HepG2 (cell line): ENCODE data around the gene TM4SF20. TPM values are rescaled to one million over a fixed set of nuclear protein-coding genes. Genes with fewer than 3 reads are reported as not detected.
A peak's percentile ranks its signal among the peaks of the same experiment; 100 is the strongest.

Experiments used
- AHDC1 ChIP-seq: sonication (generic); formaldehyde crosslinking; IDR thresholded peaks from 2 replicates; pipeline ENCODE4 v1.5.1; 2020; ENCODE audit warnings: mild to moderate bottlenecking, missing genetic modification reagents, borderline replicate concordance
- CENPX ChIP-seq: sonication (generic); formaldehyde crosslinking; IDR thresholded peaks from 2 replicates; pipeline ENCODE4 v1.9.0; 2021; ENCODE audit warnings: mild to moderate bottlenecking, missing genetic modification reagents, moderate library complexity
- FOXK2 ChIP-seq: fragments of 450-650 bp; IDR thresholded peaks from 2 replicates; pipeline ENCODE4 v1.6.1; 2016
- FOXO4 ChIP-seq: sonication (generic); formaldehyde crosslinking; conservative IDR thresholded peaks from 2 replicates; pipeline ENCODE4 v1.8.1; 2023; ENCODE audit warnings: missing genetic modification reagents
- GZF1 ChIP-seq: sonication (generic); formaldehyde crosslinking; IDR thresholded peaks from 2 replicates; pipeline ENCODE4 v1.5.1; 2020; ENCODE audit warnings: mild to moderate bottlenecking, missing genetic modification reagents
- HOXA3 ChIP-seq: sonication (generic); formaldehyde crosslinking; IDR thresholded peaks from 2 replicates; pipeline ENCODE4 v1.5.0; 2020; ENCODE audit warnings: missing genetic modification reagents
- KDM6A ChIP-seq: IDR thresholded peaks from 2 replicates; pipeline ENCODE4 v1.6.1; 2016; ENCODE audit warnings: low read depth
- MEIS2 ChIP-seq: sonication (generic); formaldehyde crosslinking; IDR thresholded peaks from 2 replicates; pipeline ENCODE4 v1.9.0; 2021; ENCODE audit warnings: mild to moderate bottlenecking, missing genetic modification reagents
- MLX ChIP-seq: IDR thresholded peaks from 2 replicates; pipeline ENCODE4 v1.6.1; 2016
- MYNN ChIP-seq: sonication (generic); formaldehyde crosslinking; IDR thresholded peaks from 2 replicates; pipeline ENCODE4 v1.4.0; 2020; ENCODE audit warnings: mild to moderate bottlenecking, low read depth, missing genetic modification reagents
- RELA ChIP-seq: sonication (generic); formaldehyde crosslinking; IDR thresholded peaks from 2 replicates; pipeline ENCODE4 v1.4.0; 2020; ENCODE audit warnings: missing genetic modification reagents
- REXO4 ChIP-seq: sonication (generic); formaldehyde crosslinking; IDR thresholded peaks from 2 replicates; pipeline ENCODE4 v1.8.0; 2022; ENCODE audit warnings: missing genetic modification reagents, mild to moderate bottlenecking, borderline replicate concordance
- SMAD1 ChIP-seq: sonication (generic); formaldehyde crosslinking; IDR thresholded peaks from 2 replicates; pipeline ENCODE4 v1.4.0; 2020; ENCODE audit warnings: missing genetic modification reagents, low read depth, mild to moderate bottlenecking, borderline replicate concordance
- SP1 ChIP-seq, 2 experiments: fragments of 450-650 bp in 1 of 2; sonication (generic) in 1 of 2; formaldehyde crosslinking in 1 of 2; IDR thresholded peaks; 2 replicates each; pipeline versions ENCODE4 v1.4.0 to v1.6.1; 2016 to 2020; ENCODE audit warnings: missing genetic modification reagents in 1 of 2
- WIZ ChIP-seq: sonication (generic); formaldehyde crosslinking; IDR thresholded peaks from 2 replicates; pipeline ENCODE4 v1.5.1; 2020; ENCODE audit warnings: mild to moderate bottlenecking, missing genetic modification reagents
- ZBTB38 ChIP-seq: sonication (generic); formaldehyde crosslinking; IDR thresholded peaks from 2 replicates; pipeline ENCODE4 v1.5.1; 2020; ENCODE audit warnings: mild to moderate bottlenecking, missing genetic modification reagents
- ZGPAT ChIP-seq: IDR thresholded peaks from 2 replicates; pipeline ENCODE4 v1.6.1; 2016; ENCODE audit warnings: mild to moderate bottlenecking
- ZNF10 ChIP-seq: sonication (generic); formaldehyde crosslinking; IDR thresholded peaks from 2 replicates; pipeline ENCODE4 v1.4.0; 2020; ENCODE audit warnings: mild to moderate bottlenecking, low read depth, missing genetic modification reagents, borderline replicate concordance
- ZNF274 ChIP-seq: sonication (generic); formaldehyde crosslinking; IDR thresholded peaks from 2 replicates; pipeline ENCODE4 v1.5.1; 2020; ENCODE audit warnings: mild to moderate bottlenecking, missing genetic modification reagents
- ZNF678 ChIP-seq: sonication (generic); formaldehyde crosslinking; IDR thresholded peaks from 2 replicates; pipeline ENCODE4 v1.4.0; 2020; ENCODE audit warnings: mild to moderate bottlenecking, missing genetic modification reagents
- ZNF703 ChIP-seq: sonication (generic); formaldehyde crosslinking; IDR thresholded peaks from 2 replicates; pipeline ENCODE4 v1.5.1; 2020; ENCODE audit warnings: missing genetic modification reagents, mild to moderate bottlenecking, moderate library complexity, borderline replicate concordance
- ZNF792 ChIP-seq: IDR thresholded peaks from 2 replicates; pipeline ENCODE4 v1.6.1; 2016
- polyA plus RNA-seq, 8 experiments: library from polyadenylated mRNA; depleted of rRNA in 3 of 8; stranded (reverse) in 7 of 8; unstranded in 1 of 8; fragments of >200 nt; fragmentation: Illumina TruSeq in 4 of 8; extraction: Trizol in 4 of 8; gene quantifications; 2 replicates each; pipeline versions ENCODE4 v1.2.1 to v1.2.3, GENCODE V29; 2011 to 2016; ENCODE audit warnings: low read depth in 4 of 8, missing spikeins in 1 of 8, mixed read lengths in 1 of 8; ENCODE audit not compliant: insufficient read depth in 1 of 8
- total RNA-seq, 5 experiments: library from RNA; depleted of rRNA; stranded (reverse); fragments of >200 nt; fragmentation: Illumina TruSeq; extraction: Trizol; gene quantifications; 2 replicates each; pipeline ENCODE4 v1.2.3, GENCODE V29; 2016; ENCODE audit warnings: low read depth in 1 of 5

Gene TM4SF20
- total and polyA plus RNA-seq, 2 of the 13 experiments (the other 11 are each of a cell fraction or from before 2014, with no cell fraction given), result not detected

- TF ChIP-seq WIZ (CRISPR knock-in tag) (no peak), ZNF274 (CRISPR knock-in tag) (no peak), MYNN (CRISPR knock-in tag) (no peak), ZNF10 (CRISPR knock-in tag) (no peak), FOXO4 (CRISPR knock-in tag) (peak; percentile 81; the same call in 1 of the 2 replicates), SMAD1 (CRISPR knock-in tag) (no peak), SP1 (IDR thresholded peaks at IDR 0.05) (no peak), SP1 (CRISPR knock-in tag; IDR thresholded peaks at IDR 0.05) (no peak), AHDC1 (CRISPR knock-in tag) (peak; percentile 73; the same call in 1 of the 2 replicates), MEIS2 (CRISPR knock-in tag) (0 out of 2 replicates have a peak, but pooled peaks have one; percentile 80), REXO4 (no peak), ZBTB38 (no peak), GZF1 (0 out of 2 replicates have a peak, but pooled peaks have one; percentile 24), ZNF792 (peak; percentile 77; the same call in 1 of the 2 replicates), HOXA3 (CRISPR knock-in tag) (peak; percentile 82), ZGPAT (CRISPR knock-in tag) (peak; percentile 91), ZNF703 (no peak), RELA (no peak), ZNF678 (CRISPR knock-in tag) (no peak), KDM6A (CRISPR knock-in tag) (no peak), CENPX (no peak), FOXK2 (no peak), MLX (CRISPR knock-in tag) (peak; percentile 55; the same call in 1 of the 2 replicates)
Measured at GRCh38 chr2:227406177-227407031, 27.3 kb upstream of the TM4SF20 start (continued).
